Keratinocyte (primary cell): ENCODE measurements around the gene MRPS11. TPM values are rescaled to one million over a fixed set of nuclear protein-coding genes. Genes with fewer than 3 reads are reported as not detected.

Source experiments
- DNase-seq: peaks from one replicate; pipeline ENCODE4 v3.0.0-alpha.2; 2011; ENCODE audit warnings: low read depth, missing footprints, low spot score
- FAIRE-seq: peaks from 2 replicates; lab custom pipeline; 2011; peaks lifted over from hg19 to GRCh38; lab: Jason Lieb, UNC
- H2AFZ ChIP-seq: 2 replicates; pipeline ENCODE4 v1.6.0; 2012; ENCODE audit warnings: low read length, control low read depth, inconsistent platforms; ENCODE audit not compliant: control insufficient read depth
- H3K27ac ChIP-seq: 2 replicates; pipeline ENCODE4 v1.5.1; 2011; ENCODE audit warnings: low read length; ENCODE audit not compliant: control insufficient read depth, insufficient read depth
- H3K27me3 ChIP-seq: 3 replicates; pipeline ENCODE4 v1.6.0; 2011; ENCODE audit warnings: low read length; ENCODE audit not compliant: control insufficient read depth, insufficient read depth; ENCODE audit errors: extremely low read depth
- H3K36me3 ChIP-seq, 2 experiments: 2 replicates in 1 of 2; 3 replicates in 1 of 2; pipeline ENCODE4 v1.5.1; 2011; ENCODE audit warnings: low read length in 2 of 2, mild to moderate bottlenecking in 1 of 2; ENCODE audit not compliant: control insufficient read depth in 2 of 2, insufficient read depth in 2 of 2; ENCODE audit errors: extremely low read depth in 1 of 2
- H3K4me1 ChIP-seq: 3 replicates; pipeline ENCODE4 v1.5.1; 2011; ENCODE audit warnings: low read length; ENCODE audit not compliant: control insufficient read depth, insufficient read depth; ENCODE audit errors: extremely low read depth
- H3K4me2 ChIP-seq: 3 replicates; pipeline ENCODE4 v1.6.0; 2011; ENCODE audit warnings: low read depth, low read length; ENCODE audit not compliant: control insufficient read depth, insufficient read depth; ENCODE audit errors: extremely low read depth
- H3K4me3 ChIP-seq, 3 experiments: fragments of 200-600 bp in 1 of 3; sonication (generic) in 1 of 3; 2 replicates in 2 of 3; 3 replicates in 1 of 3; pipeline ENCODE4 v1.5.1; 2011 to 2016; ENCODE audit warnings: low read length in 3 of 3, mild to moderate bottlenecking in 3 of 3, control low read depth in 2 of 3, inconsistent platforms in 1 of 3, low read depth in 1 of 3, mixed read lengths in 1 of 3, mixed run types in 1 of 3, moderate library complexity in 1 of 3; ENCODE audit not compliant: control insufficient read depth in 2 of 3, insufficient read depth in 2 of 3; ENCODE audit errors: extremely low read depth in 1 of 3
- H3K79me2 ChIP-seq: 2 replicates; pipeline ENCODE4 v1.6.0; 2012; ENCODE audit warnings: low read length; ENCODE audit not compliant: control insufficient read depth, insufficient read depth
- H3K9ac ChIP-seq: 3 replicates; pipeline ENCODE4 v1.6.0; 2011; ENCODE audit warnings: low read length; ENCODE audit not compliant: control insufficient read depth, insufficient read depth; ENCODE audit errors: extremely low read depth
- H3K9me1 ChIP-seq: 3 replicates; pipeline ENCODE4 v1.6.0; 2011; ENCODE audit warnings: low read length; ENCODE audit not compliant: control insufficient read depth, insufficient read depth; ENCODE audit errors: extremely low read depth
- H3K9me3 ChIP-seq: 2 replicates; pipeline ENCODE4 v1.5.1; 2012; ENCODE audit warnings: low read depth, low read length; ENCODE audit not compliant: control insufficient read depth
- H4K20me1 ChIP-seq: 3 replicates; pipeline ENCODE4 v1.6.0; 2011; ENCODE audit warnings: low read length; ENCODE audit not compliant: control insufficient read depth, insufficient read depth; ENCODE audit errors: extremely low read depth
- CTCF ChIP-seq, 3 experiments: IDR thresholded peaks in 1 of 3; conservative IDR thresholded peaks in 1 of 3; optimal IDR thresholded peaks in 1 of 3; 2 replicates in 2 of 3; 3 replicates in 1 of 3; pipeline versions ENCODE3 to v1.5.1; 2011; ENCODE audit warnings: low read length in 3 of 3, mild to moderate bottlenecking in 3 of 3, moderate library complexity in 2 of 3, control low read depth in 1 of 3, inconsistent platforms in 1 of 3; ENCODE audit not compliant: insufficient read depth in 2 of 3; ENCODE audit errors: extremely low read depth in 1 of 3
- EZH2 ChIP-seq: IDR thresholded peaks from one replicate; pipeline ENCODE4 v1.6.1; 2012; ENCODE audit warnings: inconsistent platforms, mild to moderate bottlenecking, low read length, moderate library complexity
- dilution Hi-C: fragments of 300-500 bp; cut with MboI; formaldehyde crosslinking; loops from one replicate; pipeline ENCODE4 v1.7.0; 2020; ENCODE audit warnings: low sequenced_read_pairs; ENCODE audit not compliant: extremely low pct_ligation_motif_present
- polyA plus RNA-seq, 5 experiments: library from polyadenylated mRNA; depleted of rRNA in 3 of 5; stranded (reverse) in 3 of 5; stranded (forward) in 1 of 5; unstranded in 1 of 5; fragments of >200 nt; gene quantifications; 1 replicate in 1 of 5; 2 replicates in 3 of 5; 3 replicates in 1 of 5; pipeline versions ENCODE4 v1.2.1 to v1.2.3, GENCODE V29; 2011 to 2012; ENCODE audit warnings: missing spikeins in 2 of 5, low read depth in 1 of 5, low replicate concordance in 1 of 5

MRPS11 gene
- polyA plus RNA-seq, 1 donor (not counting 4 experiments of a cell fraction or from before 2014, with no cell fraction given) = 60.9 TPM

GRCh38 chr15:88428053-88428452, 39.5 kb upstream of the MRPS11 start:
- no peaks in the 10 kb centered on the region for H3K27me3 ChIP-seq
- no peak overlapping the region for H2AFZ ChIP-seq
- dilution Hi-C loops = no loop called here
- no peak overlapping the region for H3K4me3 ChIP-seq
- H3K36me3 ChIP-seq = no peaks in the 10 kb centered on the region
- no peak for FAIRE-seq
- no peak for TF ChIP-seq EZH2
- TF ChIP-seq CTCF (optimal IDR thresholded peaks at IDR 0.05 in 1 of 3, IDR thresholded peaks at IDR 0.05 in 1 of 3, conservative IDR thresholded peaks at IDR 0.05 in 1 of 3; ENCODE audit: extremely low read depth in 1 of 3, insufficient read depth in 2 of 3, low read length in 3 of 3) = no peak
- H4K20me1 ChIP-seq = no peaks in the 10 kb centered on the region
- H3K4me2 ChIP-seq = no peak overlapping the region
- H3K9me1 ChIP-seq = no peaks in the 10 kb centered on the region
- H3K9me3 ChIP-seq = no peaks in the 10 kb centered on the region
- no peak for DNase-seq
- H3K4me1 ChIP-seq = no peaks in the 10 kb centered on the region
- no peak overlapping the region for H3K9ac ChIP-seq
- H3K79me2 ChIP-seq = no peaks in the 10 kb centered on the region
- no peak overlapping the region for H3K27ac ChIP-seq

- DNase-seq = no peak
- H3K27me3 ChIP-seq = no peaks in the 10 kb centered on the region
- no peak overlapping the region for H3K4me2 ChIP-seq
- no peaks in the 10 kb centered on the region for H3K36me3 ChIP-seq
- no peaks in the 10 kb centered on the region for H3K9me1 ChIP-seq
- no peak overlapping the region for H2AFZ ChIP-seq
- dilution Hi-C loops = no loop called here
- TF ChIP-seq EZH2 (no peak), CTCF (optimal IDR thresholded peaks at IDR 0.05 in 1 of 3, IDR thresholded peaks at IDR 0.05 in 1 of 3, conservative IDR thresholded peaks at IDR 0.05 in 1 of 3; ENCODE audit: extremely low read depth in 1 of 3, insufficient read depth in 2 of 3, low read length in 3 of 3) (no peak)
- no peak overlapping the region for H3K4me3 ChIP-seq
- no peaks in the 10 kb centered on the region for H3K79me2 ChIP-seq
- no peak for FAIRE-seq
- H3K27ac ChIP-seq = no peak overlapping the region
- H3K9ac ChIP-seq = no peak overlapping the region
- H4K20me1 ChIP-seq = no peaks in the 10 kb centered on the region
- H3K4me1 ChIP-seq = no peaks in the 10 kb centered on the region
- H3K9me3 ChIP-seq = no peaks in the 10 kb centered on the region
These were observed 38.5 kb upstream of the MRPS11 start for GRCh38 chr15:88428805-88429605.
